Measurements from ENCODE around the gene TGM4.

Gene TGM4

GRCh38 chr3:44961888-44962287 is 87.5 kb downstream of the TGM4 start:
- H3K36me3 ChIP-seq: peaks cover 25 to 51% (median 41%) of the 10 kb centered on the region in 11 experiments
- H3K9me3 ChIP-seq (replicated peaks in 1 of 11): no peaks in the 10 kb centered on the region; a peak in 1 of 22 replicates
- no peaks in the 10 kb centered on the region for H3K27me3 ChIP-seq
- H3K4me1 ChIP-seq: peaks cover 30 to 66% (median 57%) of the 10 kb centered on the region in 10 experiments
- peaks cover 7 to 87% (median 33%) of the 10 kb centered on the region in 11 experiments; a peak in 18 of 22 replicates for H4K20me1 ChIP-seq
- no peak overlapping the region for H3K9ac ChIP-seq
- H3K4me3 ChIP-seq: no peak overlapping the region
- TF ChIP-seq Cebpa-rat (IDR thresholded peaks at IDR 0.05): no peak
- peak overlapping the region in 6 of 11 experiments; percentile 51 to 69 (median 60); a peak in 10 of 22 replicates for H3K4me2 ChIP-seq
- H3K27ac ChIP-seq: peak overlapping the region in 3 of 11 experiments; percentile 21 to 78 (median 75); a peak in 3 of 22 replicates

GRCh38 chr3:44962621-44963393 is 88.4 kb downstream of the TGM4 start:
- peaks cover 7 to 83% (median 26%) of the 10 kb centered on the region in 11 experiments; a peak in 17 of 22 replicates for H4K20me1 ChIP-seq
- H3K36me3 ChIP-seq: peaks cover 17 to 41% (median 32%) of the 10 kb centered on the region in 11 experiments
- no peak overlapping the region for H3K9ac ChIP-seq
- H3K4me3 ChIP-seq: no peak overlapping the region
- no peak for TF ChIP-seq Cebpa-rat (IDR thresholded peaks at IDR 0.05)
- H3K27me3 ChIP-seq: no peaks in the 10 kb centered on the region
- H3K27ac ChIP-seq: peak overlapping the region in 7 of 11 experiments; percentile 8 to 88 (median 48); a peak in 13 of 22 replicates
- H3K9me3 ChIP-seq (replicated peaks in 1 of 11): peaks cover 0 to 2% (median 0%) of the 10 kb centered on the region in 11 experiments; a peak in 3 of 22 replicates
- peaks cover 40 to 73% (median 65%) of the 10 kb centered on the region in 10 experiments for H3K4me1 ChIP-seq
- peak overlapping the region; percentile 3 to 69 (median 57); a peak in 20 of 22 replicates for H3K4me2 ChIP-seq

GRCh38 chr3:44963571-44964325 is 89.3 kb downstream of the TGM4 start:
- Histone ChIP-seq H3K27ac (peak overlapping the region in 7 of 11 experiments; percentile 28 to 88 (median 75); a peak in 11 of 22 replicates), H3K27me3 (no peaks in the 10 kb centered on the region), H3K36me3 (peaks cover 8 to 40% (median 23%) of the 10 kb centered on the region in 11 experiments), H3K9ac (0 out of 22 replicates have a peak overlapping the region, but pooled peaks of 1 of the 11 experiments have one; percentile 1), H3K4me2 (peak overlapping the region in 10 of 11 experiments; percentile 0 to 69 (median 54); a peak in 14 of 22 replicates), H4K20me1 (peaks cover 7 to 74% (median 22%) of the 10 kb centered on the region in 11 experiments; a peak in 17 of 22 replicates), H3K4me1 (peaks cover 49 to 82% (median 75%) of the 10 kb centered on the region in 10 experiments), H3K4me3 (no peak overlapping the region), H3K9me3 (replicated peaks in 1 of 11) (peaks cover 0 to 9% (median 0%) of the 10 kb centered on the region in 11 experiments; a peak in 3 of 22 replicates)
- no peak for TF ChIP-seq Cebpa-rat (IDR thresholded peaks at IDR 0.05)

Data from BLaER1 treated with 17β-estradiol and CSF1 and Interleukin-3, amounts not matched to agents 10 nM and 100 nM (cell line).